LNCaP clone FGC (cell line): Measurements from ENCODE around the gene HOXC13.

Experiments
- DNase-seq: peaks from one replicate; pipeline ENCODE4 v3.0.0-alpha.2; 2011; ENCODE audit warnings: low read depth
- H3K4me3 ChIP-seq: 2 replicates; pipeline ENCODE4 v1.5.1; 2011; ENCODE audit warnings: mild to moderate bottlenecking, low read depth, low read length, control low read depth
- TF ChIP-seq, protein P1 (sequence below): IDR thresholded peaks from 2 replicates; pipeline ENCODE4 v1.5.1; 2012; ENCODE audit warnings: mild to moderate bottlenecking; ENCODE audit not compliant: control insufficient read depth, insufficient read depth; ENCODE audit errors: extremely low read depth

Gene HOXC13

DNA sequence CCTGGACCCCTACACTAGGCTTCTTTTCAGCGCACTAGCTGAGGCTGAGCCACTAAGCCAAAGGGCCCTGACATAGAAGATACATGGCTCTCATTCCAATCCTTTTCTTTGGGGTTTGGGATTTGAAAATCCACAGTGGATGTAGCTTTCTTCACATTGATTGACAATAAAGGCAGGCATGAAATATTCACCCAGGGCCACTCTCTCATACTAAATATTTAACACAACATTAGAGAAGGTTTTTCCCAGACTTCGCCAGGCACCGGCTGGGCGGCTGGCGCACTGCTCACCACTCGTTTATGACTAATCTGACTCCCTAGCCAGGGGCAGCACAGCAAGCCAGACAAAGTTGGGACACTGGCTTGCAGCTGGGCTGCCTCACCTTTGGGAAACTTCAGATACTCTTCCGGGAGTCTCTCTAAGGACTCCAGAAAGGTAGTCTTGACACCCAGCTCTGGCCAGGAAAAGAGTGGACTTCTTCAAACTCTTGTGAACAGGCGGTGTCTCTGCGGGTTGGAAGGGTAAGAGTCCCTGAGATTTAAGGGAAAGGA, 33.6 kb downstream of the HOXC13 start:
- no peak for DNase-seq
- H3K4me3 ChIP-seq: no peak overlapping the region
- TF ChIP-seq, protein P1, sequence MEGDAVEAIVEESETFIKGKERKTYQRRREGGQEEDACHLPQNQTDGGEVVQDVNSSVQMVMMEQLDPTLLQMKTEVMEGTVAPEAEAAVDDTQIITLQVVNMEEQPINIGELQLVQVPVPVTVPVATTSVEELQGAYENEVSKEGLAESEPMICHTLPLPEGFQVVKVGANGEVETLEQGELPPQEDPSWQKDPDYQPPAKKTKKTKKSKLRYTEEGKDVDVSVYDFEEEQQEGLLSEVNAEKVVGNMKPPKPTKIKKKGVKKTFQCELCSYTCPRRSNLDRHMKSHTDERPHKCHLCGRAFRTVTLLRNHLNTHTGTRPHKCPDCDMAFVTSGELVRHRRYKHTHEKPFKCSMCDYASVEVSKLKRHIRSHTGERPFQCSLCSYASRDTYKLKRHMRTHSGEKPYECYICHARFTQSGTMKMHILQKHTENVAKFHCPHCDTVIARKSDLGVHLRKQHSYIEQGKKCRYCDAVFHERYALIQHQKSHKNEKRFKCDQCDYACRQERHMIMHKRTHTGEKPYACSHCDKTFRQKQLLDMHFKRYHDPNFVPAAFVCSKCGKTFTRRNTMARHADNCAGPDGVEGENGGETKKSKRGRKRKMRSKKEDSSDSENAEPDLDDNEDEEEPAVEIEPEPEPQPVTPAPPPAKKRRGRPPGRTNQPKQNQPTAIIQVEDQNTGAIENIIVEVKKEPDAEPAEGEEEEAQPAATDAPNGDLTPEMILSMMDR: no peak

DNA sequence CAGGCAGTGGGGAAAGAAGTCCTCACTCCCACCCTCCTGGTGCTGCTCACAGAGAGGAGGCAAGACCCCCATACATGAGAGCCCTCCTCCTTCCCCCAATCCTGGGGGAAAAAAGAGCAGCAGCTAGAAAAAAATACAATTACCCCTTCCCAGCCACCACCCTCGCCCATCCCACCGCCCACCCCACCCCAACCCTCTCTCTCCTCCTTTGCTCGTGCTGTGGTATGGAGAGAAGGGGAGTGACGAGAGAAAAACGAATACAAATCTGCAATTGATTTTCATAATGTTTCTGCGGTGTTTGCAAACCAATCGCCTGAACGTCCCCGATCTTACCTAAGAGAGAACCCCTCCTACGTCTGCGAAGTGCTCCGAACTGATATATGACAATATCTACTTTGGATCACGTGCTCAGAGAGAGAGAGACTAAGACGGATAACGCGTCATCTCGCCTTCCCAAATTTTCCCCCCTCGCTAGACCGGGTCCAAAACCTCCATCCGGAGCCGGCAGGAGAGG, 34.1 kb downstream of the HOXC13 start, which contains the start of gene HOXC11:
TSS of gene HOXC11 (plus strand) at position 405 of the 514 bp plus-strand sequence. CDS start 116 bp downstream, outside the sequence.
- no peak for DNase-seq
- no peak within 1 kb of the TSS for H3K4me3 ChIP-seq
- TF ChIP-seq, protein P1: no peak

DNA sequence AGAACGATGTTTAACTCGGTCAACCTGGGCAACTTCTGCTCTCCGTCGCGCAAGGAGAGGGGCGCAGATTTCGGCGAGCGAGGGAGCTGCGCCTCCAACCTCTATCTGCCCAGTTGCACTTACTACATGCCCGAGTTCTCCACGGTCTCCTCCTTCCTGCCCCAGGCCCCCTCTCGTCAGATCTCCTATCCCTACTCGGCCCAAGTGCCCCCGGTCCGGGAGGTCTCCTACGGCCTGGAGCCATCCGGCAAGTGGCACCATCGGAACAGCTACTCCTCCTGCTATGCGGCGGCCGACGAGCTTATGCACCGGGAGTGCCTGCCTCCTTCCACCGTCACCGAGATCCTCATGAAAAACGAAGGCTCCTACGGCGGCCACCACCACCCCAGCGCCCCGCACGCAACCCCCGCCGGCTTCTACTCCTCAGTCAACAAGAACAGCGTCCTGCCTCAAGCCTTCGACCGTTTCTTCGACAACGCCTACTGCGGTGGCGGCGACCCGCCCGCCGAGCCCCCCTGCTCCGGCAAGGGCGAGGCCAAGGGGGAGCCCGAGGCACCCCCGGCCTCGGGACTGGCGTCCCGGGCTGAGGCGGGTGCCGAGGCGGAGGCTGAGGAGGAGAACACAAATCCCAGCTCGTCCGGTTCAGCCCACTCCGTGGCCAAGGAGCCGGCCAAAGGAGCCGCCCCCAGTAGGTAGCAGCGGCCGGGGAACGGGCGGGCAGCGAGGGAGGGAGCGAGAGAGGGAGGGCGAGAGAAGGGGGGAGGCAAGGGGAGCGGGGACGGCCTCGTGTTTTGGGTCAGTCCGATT, 34.8 kb downstream of the HOXC13 start:
- no peak for DNase-seq
- TF ChIP-seq, protein P1: no peak
- H3K4me3 ChIP-seq: no peak overlapping the region

DNA sequence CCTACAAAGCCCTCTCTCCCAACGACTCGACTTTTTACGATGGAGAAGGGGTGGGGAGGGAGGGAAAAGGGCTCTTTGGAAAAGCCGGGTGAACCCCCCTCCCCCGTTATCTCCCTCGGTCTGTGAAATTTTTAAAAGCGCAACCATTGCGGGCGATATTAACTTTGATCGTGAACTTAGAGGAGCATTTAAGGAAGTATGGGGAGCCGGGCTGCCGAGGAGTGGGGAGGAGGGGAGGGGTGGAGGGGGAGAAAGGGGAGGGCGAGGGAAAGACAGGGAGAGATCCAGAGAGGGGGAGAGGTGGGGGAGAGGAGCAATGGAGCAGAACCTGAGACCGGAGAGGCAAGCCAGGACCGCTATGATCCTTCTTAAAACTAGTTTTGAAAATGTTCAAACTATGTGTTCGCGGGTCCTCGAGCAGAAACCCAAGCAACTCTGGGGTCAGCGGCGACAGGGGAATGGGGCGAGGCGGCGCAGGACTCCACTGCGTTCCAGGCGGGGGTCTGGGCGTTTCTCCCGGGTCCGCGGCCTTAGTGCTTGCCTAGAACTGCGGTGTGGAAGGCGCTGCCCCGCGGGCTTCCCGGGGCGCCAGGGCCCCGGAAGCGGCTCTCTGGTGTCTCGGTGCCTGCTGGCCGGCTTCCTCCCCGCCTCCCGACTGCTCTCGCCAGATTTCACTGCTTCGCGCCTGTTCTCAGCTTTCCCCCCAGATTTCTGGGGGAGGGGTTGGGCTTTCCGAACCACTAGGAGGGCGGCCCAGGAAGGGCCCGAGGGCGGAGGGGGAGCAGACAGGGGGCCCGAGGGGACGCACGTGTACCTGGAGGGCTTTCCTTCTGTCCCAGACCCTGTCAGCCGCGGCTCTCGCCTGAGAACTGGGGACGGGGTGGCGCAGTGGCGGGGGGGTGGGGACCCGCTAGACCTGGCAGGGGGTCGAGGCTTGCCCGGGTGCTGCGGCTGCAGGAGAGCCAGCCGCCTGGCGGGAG, 35.7 kb downstream of the HOXC13 start, which contains the start of gene HOTAIR:
TSS of gene HOTAIR (minus strand) at position 871 of the 980 bp plus-strand sequence.
- no peak for DNase-seq
- no peak within 1 kb of the TSS for H3K4me3 ChIP-seq

DNA sequence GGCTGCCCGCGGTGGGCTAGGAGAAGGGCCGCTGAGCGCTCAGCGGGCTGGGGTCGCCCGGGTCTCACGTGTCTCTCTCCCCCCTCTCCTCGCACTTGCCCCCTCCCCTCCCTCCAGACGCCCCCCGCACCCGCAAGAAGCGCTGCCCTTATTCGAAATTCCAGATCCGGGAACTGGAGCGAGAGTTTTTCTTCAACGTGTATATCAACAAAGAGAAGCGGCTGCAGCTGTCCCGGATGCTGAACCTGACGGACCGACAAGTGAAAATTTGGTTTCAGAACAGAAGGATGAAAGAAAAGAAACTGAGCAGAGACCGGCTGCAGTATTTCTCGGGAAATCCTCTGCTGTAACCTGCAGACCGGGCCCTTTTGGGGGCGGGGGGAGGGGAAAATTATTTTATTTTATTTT, 36.4 kb downstream of the HOXC13 start:
- TF ChIP-seq, protein P1: no peak
- H3K4me3 ChIP-seq: no peak overlapping the region
- DNase-seq: no peak

More for the DNA sequence above, 35.7 kb downstream of the HOXC13 start, which contains the start of gene HOTAIR:
- TF ChIP-seq, protein P1: no peak

DNA sequence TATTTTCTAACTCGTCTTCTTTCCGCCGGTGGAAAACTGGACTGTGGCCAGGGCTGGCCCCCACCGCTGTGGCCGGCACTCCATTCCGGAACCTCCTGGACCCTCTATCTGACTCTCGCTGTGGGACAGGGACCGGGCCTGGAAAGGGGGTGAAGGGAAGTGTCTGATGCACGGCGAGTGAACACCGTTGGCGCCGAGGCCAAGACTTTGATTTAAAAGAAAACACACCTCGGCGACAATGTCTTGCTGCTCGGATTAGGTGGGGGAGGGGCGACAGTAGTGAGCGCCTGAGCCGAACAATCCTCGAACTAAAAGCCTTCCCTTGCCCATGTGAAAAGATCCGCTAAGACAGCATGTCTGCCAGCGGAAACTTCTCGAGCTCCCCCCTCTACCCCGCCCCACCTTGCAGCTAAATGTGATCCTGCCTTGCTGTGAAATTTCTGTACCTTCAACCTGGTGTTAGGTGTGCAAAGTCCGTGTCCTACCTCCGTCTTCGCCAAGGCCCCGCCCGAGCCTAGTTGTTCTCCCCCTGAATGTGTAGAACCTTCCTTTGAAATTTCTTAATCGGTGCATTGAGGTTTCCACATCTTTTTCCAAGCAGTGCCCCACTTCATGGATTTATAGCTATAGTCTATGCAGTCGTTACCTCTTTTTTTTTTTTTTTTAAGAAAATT, 37.0 kb downstream of the HOXC13 start:
- TF ChIP-seq, protein P1: no peak
- no peak for DNase-seq
- H3K4me3 ChIP-seq: no peak overlapping the region
